GM12878 (cell line): ENCODE data around the gene PITPNC1. TPM values are rescaled to one million over a fixed set of nuclear protein-coding genes. Genes with fewer than 3 reads are reported as not detected.

Experiments used
- ATAC-seq: fragments of 200-7000 bp; cut with Tn5 transposase; 3 replicates; pipeline ENCODE4 v1.9.1; 2020; ENCODE audit warnings: mild to moderate bottlenecking, moderate library complexity
- BruUV-seq: library from RNA; stranded (reverse); fragments of 400-500 nt; replicated peaks from 2 replicates; lab custom pipeline; 2021; lab: Mats Ljungman, UMichigan
- CTCF ChIA-PET: fragments of 300-600 bp; sonication (Branson Sonifier 250); formaldehyde crosslinking; extraction: SDS; loops from one replicate; lab custom pipeline; 2021; ENCODE audit warnings: inconsistent platforms; lab: Yijun Ruan, JAX
- POLR2A ChIA-PET: fragments of 350-600 bp; formaldehyde crosslinking; extraction: SDS; loops from one replicate; lab custom pipeline; 2021; ENCODE audit warnings: inconsistent platforms; lab: Charles Lee
- RAD21 ChIA-PET: fragments of 300-600 bp; sonication (Branson Sonifier 250); formaldehyde crosslinking; loops from one replicate; lab custom pipeline; 2023; ENCODE audit warnings: antibody characterized with exemption; ENCODE audit not compliant: unreplicated experiment; lab: Charles Lee
- SMC1A ChIA-PET: fragments of 300-600 bp; sonication (Branson Sonifier 250); formaldehyde crosslinking; loops from one replicate; lab custom pipeline; 2023; ENCODE audit not compliant: unreplicated experiment, uncharacterized antibody; lab: Charles Lee
- DNase-seq: peaks from one replicate; pipeline ENCODE4 v3.0.0-alpha.2; 2011; ENCODE audit warnings: low read depth, low spot score
- FAIRE-seq: peaks from 3 replicates; lab custom pipeline; 2011; peaks lifted over from hg19 to GRCh38; lab: Jason Lieb, UNC
- H2AFZ ChIP-seq: 2 replicates; pipeline ENCODE4 v1.6.0; 2011; ENCODE audit warnings: low read depth, low read length, control low read depth; ENCODE audit not compliant: control insufficient read depth
- H3K27ac ChIP-seq: 2 replicates; pipeline ENCODE4 v1.5.1; 2011; ENCODE audit warnings: control low read depth; ENCODE audit not compliant: control insufficient read depth, insufficient read depth
- H3K27me3 ChIP-seq, 2 experiments: replicated peaks in 1 of 2; 2 replicates each; pipeline versions ENCODE4 v1.6.0 to v1.6.1; 2011; ENCODE audit warnings: low read length in 1 of 2; ENCODE audit not compliant: control insufficient read depth in 2 of 2, insufficient read depth in 2 of 2
- H3K36me3 ChIP-seq, 2 experiments: 2 replicates each; pipeline ENCODE4 v1.5.1; 2011; ENCODE audit warnings: low read length in 1 of 2; ENCODE audit not compliant: control insufficient read depth in 2 of 2, insufficient read depth in 2 of 2
- H3K4me1 ChIP-seq: 2 replicates; pipeline ENCODE4 v1.6.1; 2011; ENCODE audit warnings: mild to moderate bottlenecking, low read length, moderate library complexity, mixed read lengths; ENCODE audit not compliant: control insufficient read depth, insufficient read depth
- H3K4me2 ChIP-seq: 2 replicates; pipeline ENCODE4 v1.6.0; 2011; ENCODE audit warnings: control low read depth; ENCODE audit not compliant: control insufficient read depth, insufficient read depth
- H3K4me3 ChIP-seq: fragments of 200-600 bp; sonication (generic); 2 replicates; pipeline ENCODE4 v1.5.1; 2016
- H3K79me2 ChIP-seq: 2 replicates; pipeline ENCODE4 v1.6.0; 2011; ENCODE audit warnings: low read length; ENCODE audit not compliant: control insufficient read depth, insufficient read depth
- H3K9ac ChIP-seq: 2 replicates; pipeline ENCODE4 v1.8.0; 2011; ENCODE audit warnings: low read length, control low read depth, mixed read lengths; ENCODE audit not compliant: control insufficient read depth, insufficient read depth
- H3K9me3 ChIP-seq: replicated peaks from 3 replicates; pipeline ENCODE4 v1.5.1; 2011; ENCODE audit warnings: mild to moderate bottlenecking, low read length; ENCODE audit not compliant: control insufficient read depth, insufficient read depth
- H4K20me1 ChIP-seq: 2 replicates; pipeline ENCODE4 v1.6.0; 2011; ENCODE audit not compliant: control insufficient read depth, insufficient read depth
- ATF7 ChIP-seq: fragments of 450-650 bp; IDR thresholded peaks from 2 replicates; pipeline ENCODE4 v1.6.1; 2016; ENCODE audit warnings: low read depth, mild to moderate bottlenecking
- CREB1 ChIP-seq: IDR thresholded peaks from 2 replicates; pipeline ENCODE4 v1.6.1; 2012; ENCODE audit warnings: low read depth, mild to moderate bottlenecking, inconsistent platforms
- CREM ChIP-seq: IDR thresholded peaks from 2 replicates; pipeline ENCODE4 v1.6.1; 2014; ENCODE audit warnings: antibody characterized with exemption, low read depth
- LARP7 ChIP-seq: fragments of 450-650 bp; IDR thresholded peaks from 2 replicates; pipeline ENCODE4 v1.6.1; 2017; ENCODE audit warnings: mild to moderate bottlenecking
- MEF2A ChIP-seq: IDR thresholded peaks from 2 replicates; pipeline ENCODE4 v1.6.1; 2011; ENCODE audit warnings: low read depth, mild to moderate bottlenecking, low read length, moderate library complexity; ENCODE audit not compliant: insufficient read depth
- NFIC ChIP-seq: IDR thresholded peaks from 2 replicates; pipeline ENCODE4 v1.6.1; 2012; ENCODE audit warnings: low read depth, mild to moderate bottlenecking, inconsistent platforms, low read length, moderate library complexity
- RAD51 ChIP-seq: fragments of 450-650 bp; IDR thresholded peaks from 2 replicates; pipeline ENCODE4 v1.6.1; 2016; ENCODE audit warnings: moderate library complexity, mild to moderate bottlenecking, inconsistent platforms
- RB1 ChIP-seq: fragments of 450-650 bp; formaldehyde crosslinking; IDR thresholded peaks from 2 replicates; pipeline ENCODE4 v1.6.1; 2017; ENCODE audit warnings: mild to moderate bottlenecking, borderline replicate concordance
- SMARCA5 ChIP-seq: fragments of 450-650 bp; IDR thresholded peaks from 2 replicates; pipeline ENCODE4 v1.6.1; 2017; ENCODE audit warnings: mild to moderate bottlenecking
- ZNF207 ChIP-seq: fragments of 450-650 bp; IDR thresholded peaks from 2 replicates; pipeline ENCODE4 v1.6.1; 2014; ENCODE audit warnings: antibody characterized with exemption, mild to moderate bottlenecking, borderline replicate concordance
- ZSCAN29 ChIP-seq: fragments of 450-650 bp; IDR thresholded peaks from 2 replicates; pipeline ENCODE4 v1.6.1; 2017; ENCODE audit warnings: mild to moderate bottlenecking, moderate library complexity
- WGBS: methylation state at CpG from one replicate; pipeline ENCODE4 v1.1.6; 2016; ENCODE audit warnings: low lambda C conversion rate; ENCODE audit not compliant: insufficient replicate concordance, insufficient coverage; ENCODE audit errors: missing lambda C conversion rate; 5-methylcytosine and 5-hydroxymethylcytosine counted together
- in situ Hi-C: fragments of 300-500 bp; cut with MboI; formaldehyde crosslinking; loops from 9 replicates; pipeline ENCODE4 v1.14.3; 2018; ENCODE audit warnings: mixed read lengths
- intact Hi-C: fragments of 100-400 bp; cut with micrococcal nuclease; formaldehyde crosslinking; loops from one replicate; pipeline ENCODE4 v1.14.2; 2022; ENCODE audit not compliant: unreplicated experiment
- polyA plus RNA-seq, 11 experiments: library from polyadenylated mRNA; depleted of rRNA in 4 of 11; unstranded in 6 of 11; stranded (reverse) in 5 of 11; fragments of >200 nt; fragmentation: Nextera tagmentation in 4 of 11; fragmentation: Illumina TruSeq in 1 of 11; extraction: Ambion mirVana in 4 of 11; extraction: Trizol in 1 of 11; gene quantifications; 1 replicate in 1 of 11; 2 replicates in 10 of 11; pipeline versions ENCODE4 v1.2.1 to v1.2.3, GENCODE V29; 2011 to 2016; ENCODE audit warnings: inconsistent platforms in 2 of 11, missing spikeins in 2 of 11, low read depth in 1 of 11
- total RNA-seq, 4 experiments: library from RNA; depleted of rRNA in 3 of 4; stranded (reverse); fragments of >200 nt in 3 of 4; fragmentation: Illumina TruSeq in 1 of 4; extraction: Trizol in 1 of 4; gene quantifications; 2 replicates each; pipeline versions ENCODE4 v1.2.1 to v1.2.3, GENCODE V29; 2013 to 2021
- TF ChIP-seq, protein P1 (sequence below): IDR thresholded peaks from 2 replicates; pipeline ENCODE4 v1.6.1; 2012; ENCODE audit warnings: low read length, inconsistent platforms
- TF ChIP-seq, protein P2 (sequence below): IDR thresholded peaks from 2 replicates; pipeline ENCODE4 v1.6.1; 2012; ENCODE audit warnings: low read depth, low read length, improper control_type of control experiment
- TF ChIP-seq, protein P3 (sequence below): IDR thresholded peaks from 2 replicates; pipeline ENCODE4 v1.6.1; 2011; ENCODE audit warnings: low read depth, low read length, improper control_type of control experiment, borderline replicate concordance
- TF ChIP-seq, protein P4 (sequence below): fragments of 450-650 bp; IDR thresholded peaks from 2 replicates; pipeline ENCODE4 v1.6.1; 2014; ENCODE audit warnings: mild to moderate bottlenecking
- TF ChIP-seq, protein P5 (sequence below): fragments of 450-650 bp; IDR thresholded peaks from 2 replicates; pipeline ENCODE4 v1.6.1; 2017; ENCODE audit warnings: mild to moderate bottlenecking

PITPNC1 gene
- total and polyA plus RNA-seq, 10 of the 15 experiments (the other 5 are each of a cell fraction or from before 2014, with no cell fraction given): 12.2 to 62.4 (median 47.3) TPM

DNA sequence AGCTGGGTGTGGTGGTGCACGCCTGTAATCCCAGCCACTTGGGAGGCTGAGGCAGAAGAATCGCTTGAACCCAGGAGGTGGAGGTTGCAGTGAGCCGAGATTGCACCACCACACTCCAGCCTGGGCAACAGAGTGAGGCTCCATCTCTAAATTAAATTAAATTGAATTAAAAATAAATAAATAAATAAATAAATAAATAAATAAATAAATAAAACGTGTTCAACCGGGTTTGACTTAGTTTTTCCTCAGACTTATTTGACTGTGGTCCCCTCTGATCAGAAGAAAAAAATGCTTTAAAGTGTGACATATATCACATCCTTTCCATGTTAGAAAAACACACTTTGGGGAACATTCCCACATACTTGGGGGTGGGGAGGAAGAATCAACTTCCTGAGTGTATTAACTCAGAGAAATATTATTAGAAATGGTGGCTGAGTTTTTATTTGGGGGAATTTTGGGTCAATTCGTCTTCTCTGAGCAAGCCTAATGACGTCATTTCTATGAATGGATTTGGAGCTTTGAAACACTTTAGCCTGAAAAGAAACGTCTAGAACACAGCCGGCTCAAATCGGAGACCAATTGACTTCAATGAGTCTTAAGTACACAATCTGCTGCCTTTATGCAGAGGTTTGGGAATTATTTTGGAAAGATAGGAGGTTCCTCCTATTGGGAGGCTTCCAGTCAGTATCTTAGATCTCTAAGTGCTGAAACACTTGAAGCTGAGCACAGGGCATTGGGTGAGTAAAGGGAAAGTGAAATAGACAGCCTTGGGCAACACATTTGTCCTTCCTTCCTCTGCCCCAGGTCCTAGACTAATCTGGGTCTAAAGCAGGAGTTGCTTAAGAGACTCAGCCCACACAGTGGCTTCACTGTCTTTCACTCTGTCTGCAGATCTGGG lies 132.6 kb downstream of the PITPNC1 start:
- SMC1A ChIA-PET: interaction anchor here (0.6 to 2.7 kb wide), 4 partner anchors 11 to 133 kb away, joined by 3 to 7 read pairs (median 4); no protein-coding TSS in a partner anchor
- Histone ChIP-seq H3K9me3 (peaks cover 3% of the 10 kb centered on the region; the same call in 2 of the 3 replicates), H2AFZ (no peak overlapping the region; the same call in 1 of the 2 replicates), H4K20me1 (no peaks in the 10 kb centered on the region), H3K4me3 (no peak overlapping the region), H3K36me3 (no peaks in the 10 kb centered on the region; a peak in 1 of 4 replicates), H3K27me3 (no peaks in the 10 kb centered on the region), H3K4me2 (peak overlapping the region; percentile 39; the same call in 1 of the 2 replicates), H3K4me1 (peaks cover 13% of the 10 kb centered on the region), H3K79me2 (peaks cover 14% of the 10 kb centered on the region), H3K27ac (peak overlapping the region; percentile 40), H3K9ac (no peak overlapping the region)
- DNase-seq (no peak), FAIRE-seq (peak; percentile 47), ATAC-seq (peak; percentile 93)
- in situ Hi-C loops: no loop called here
- POLR2A ChIA-PET: interaction anchor here (0.9 kb wide), 1 partner anchor 37 kb away, joined by 3 read pairs; no protein-coding TSS in a partner anchor
- intact Hi-C loops: no loop called here
- 60% methylated on average over 10 of the region's 10 CpGs for WGBS
- RAD21 ChIA-PET: interaction anchor here (1.2 to 2.5 kb wide), 2 partner anchors 69 to 93 kb away, joined by 3 to 11 read pairs; no protein-coding TSS in a partner anchor
- BruUV-seq: no TSS peak
- CTCF ChIA-PET: interaction anchor here (0.9 to 2.3 kb wide), 6 partner anchors 34 to 178 kb away, joined by 3 to 11 read pairs (median 4); no protein-coding TSS in a partner anchor
- TF ChIP-seq RAD51 (no peak), ZSCAN29 (no peak), SMARCA5 (no peak), CREB1 (peak; percentile 57; the same call in 1 of the 2 replicates), LARP7 (no peak), MEF2A (0 out of 2 replicates have a peak, but pooled peaks have one; percentile 45), CREM (peak; percentile 39; the same call in 1 of the 2 replicates), ATF7 (peak; percentile 97), RB1 (no peak), NFIC (0 out of 2 replicates have a peak, but pooled peaks have one; percentile 19), ZNF207 (no peak)
- TF ChIP-seq, protein P1, sequence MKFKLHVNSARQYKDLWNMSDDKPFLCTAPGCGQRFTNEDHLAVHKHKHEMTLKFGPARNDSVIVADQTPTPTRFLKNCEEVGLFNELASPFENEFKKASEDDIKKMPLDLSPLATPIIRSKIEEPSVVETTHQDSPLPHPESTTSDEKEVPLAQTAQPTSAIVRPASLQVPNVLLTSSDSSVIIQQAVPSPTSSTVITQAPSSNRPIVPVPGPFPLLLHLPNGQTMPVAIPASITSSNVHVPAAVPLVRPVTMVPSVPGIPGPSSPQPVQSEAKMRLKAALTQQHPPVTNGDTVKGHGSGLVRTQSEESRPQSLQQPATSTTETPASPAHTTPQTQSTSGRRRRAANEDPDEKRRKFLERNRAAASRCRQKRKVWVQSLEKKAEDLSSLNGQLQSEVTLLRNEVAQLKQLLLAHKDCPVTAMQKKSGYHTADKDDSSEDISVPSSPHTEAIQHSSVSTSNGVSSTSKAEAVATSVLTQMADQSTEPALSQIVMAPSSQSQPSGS: peak; percentile 74
- TF ChIP-seq, protein P2, sequence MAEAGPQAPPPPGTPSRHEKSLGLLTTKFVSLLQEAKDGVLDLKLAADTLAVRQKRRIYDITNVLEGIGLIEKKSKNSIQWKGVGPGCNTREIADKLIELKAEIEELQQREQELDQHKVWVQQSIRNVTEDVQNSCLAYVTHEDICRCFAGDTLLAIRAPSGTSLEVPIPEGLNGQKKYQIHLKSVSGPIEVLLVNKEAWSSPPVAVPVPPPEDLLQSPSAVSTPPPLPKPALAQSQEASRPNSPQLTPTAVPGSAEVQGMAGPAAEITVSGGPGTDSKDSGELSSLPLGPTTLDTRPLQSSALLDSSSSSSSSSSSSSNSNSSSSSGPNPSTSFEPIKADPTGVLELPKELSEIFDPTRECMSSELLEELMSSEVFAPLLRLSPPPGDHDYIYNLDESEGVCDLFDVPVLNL: no peak
- TF ChIP-seq, protein P3, sequence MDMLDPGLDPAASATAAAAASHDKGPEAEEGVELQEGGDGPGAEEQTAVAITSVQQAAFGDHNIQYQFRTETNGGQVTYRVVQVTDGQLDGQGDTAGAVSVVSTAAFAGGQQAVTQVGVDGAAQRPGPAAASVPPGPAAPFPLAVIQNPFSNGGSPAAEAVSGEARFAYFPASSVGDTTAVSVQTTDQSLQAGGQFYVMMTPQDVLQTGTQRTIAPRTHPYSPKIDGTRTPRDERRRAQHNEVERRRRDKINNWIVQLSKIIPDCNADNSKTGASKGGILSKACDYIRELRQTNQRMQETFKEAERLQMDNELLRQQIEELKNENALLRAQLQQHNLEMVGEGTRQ: no peak
- TF ChIP-seq, protein P4, sequence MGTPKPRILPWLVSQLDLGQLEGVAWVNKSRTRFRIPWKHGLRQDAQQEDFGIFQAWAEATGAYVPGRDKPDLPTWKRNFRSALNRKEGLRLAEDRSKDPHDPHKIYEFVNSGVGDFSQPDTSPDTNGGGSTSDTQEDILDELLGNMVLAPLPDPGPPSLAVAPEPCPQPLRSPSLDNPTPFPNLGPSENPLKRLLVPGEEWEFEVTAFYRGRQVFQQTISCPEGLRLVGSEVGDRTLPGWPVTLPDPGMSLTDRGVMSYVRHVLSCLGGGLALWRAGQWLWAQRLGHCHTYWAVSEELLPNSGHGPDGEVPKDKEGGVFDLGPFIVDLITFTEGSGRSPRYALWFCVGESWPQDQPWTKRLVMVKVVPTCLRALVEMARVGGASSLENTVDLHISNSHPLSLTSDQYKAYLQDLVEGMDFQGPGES: no peak
- TF ChIP-seq, protein P5, sequence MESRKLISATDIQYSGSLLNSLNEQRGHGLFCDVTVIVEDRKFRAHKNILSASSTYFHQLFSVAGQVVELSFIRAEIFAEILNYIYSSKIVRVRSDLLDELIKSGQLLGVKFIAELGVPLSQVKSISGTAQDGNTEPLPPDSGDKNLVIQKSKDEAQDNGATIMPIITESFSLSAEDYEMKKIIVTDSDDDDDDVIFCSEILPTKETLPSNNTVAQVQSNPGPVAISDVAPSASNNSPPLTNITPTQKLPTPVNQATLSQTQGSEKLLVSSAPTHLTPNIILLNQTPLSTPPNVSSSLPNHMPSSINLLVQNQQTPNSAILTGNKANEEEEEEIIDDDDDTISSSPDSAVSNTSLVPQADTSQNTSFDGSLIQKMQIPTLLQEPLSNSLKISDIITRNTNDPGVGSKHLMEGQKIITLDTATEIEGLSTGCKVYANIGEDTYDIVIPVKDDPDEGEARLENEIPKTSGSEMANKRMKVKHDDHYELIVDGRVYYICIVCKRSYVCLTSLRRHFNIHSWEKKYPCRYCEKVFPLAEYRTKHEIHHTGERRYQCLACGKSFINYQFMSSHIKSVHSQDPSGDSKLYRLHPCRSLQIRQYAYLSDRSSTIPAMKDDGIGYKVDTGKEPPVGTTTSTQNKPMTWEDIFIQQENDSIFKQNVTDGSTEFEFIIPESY: no peak
